CD4-positive, alpha-beta memory T cell (primary cell): ENCODE measurements around the gene CCDC107. TPM values are rescaled to one million over a fixed set of nuclear protein-coding genes. Genes with fewer than 3 reads are reported as not detected.

Source experiments
- CTCF ChIA-PET: fragments of 350-600 bp; sonication (Branson Sonifier 250); formaldehyde crosslinking; loops from one replicate; lab custom pipeline; 2021; ENCODE audit warnings: inconsistent platforms; ENCODE audit not compliant: partially characterized antibody; lab: Charles Lee
- POLR2A ChIA-PET: fragments of 350-600 bp; sonication (Branson Sonifier 250); formaldehyde crosslinking; loops from one replicate; lab custom pipeline; 2021; ENCODE audit not compliant: partially characterized antibody; lab: Charles Lee
- DNase-seq, 5 donors: peaks; one replicate each; pipeline versions ENCODE4 v3.0.0 to v3.0.0-alpha.2; 2020 to 2022; ENCODE audit warnings: mixed read lengths in 1 of 5
- H3K27ac ChIP-seq: one replicate; pipeline ENCODE4 v1.7.0; 2013; ENCODE audit warnings: low read depth, low read length
- H3K27me3 ChIP-seq: 2 replicates; pipeline ENCODE4 v1.7.0; 2013; ENCODE audit warnings: mild to moderate bottlenecking, low read length, moderate library complexity; ENCODE audit not compliant: insufficient read depth
- H3K36me3 ChIP-seq: 2 replicates; pipeline ENCODE4 v1.7.0; 2013; ENCODE audit warnings: mild to moderate bottlenecking, low read length, moderate library complexity; ENCODE audit not compliant: insufficient read depth
- H3K4me1 ChIP-seq: 2 replicates; pipeline ENCODE4 v1.7.0; 2013; ENCODE audit warnings: mild to moderate bottlenecking, low read length, moderate library complexity; ENCODE audit not compliant: insufficient read depth
- H3K4me3 ChIP-seq, 2 donors: one replicate each; pipeline ENCODE4 v1.7.0; 2013; ENCODE audit warnings: low read length in 2 of 2, mild to moderate bottlenecking in 1 of 2
- H3K9me3 ChIP-seq, 2 donors: one replicate each; pipeline ENCODE4 v1.7.0; 2013; ENCODE audit warnings: low read length in 2 of 2, control low read depth in 1 of 2; ENCODE audit not compliant: control insufficient read depth in 1 of 2
- H3K27ac Mint-ChIP-seq, 7 donors: one replicate each; pipeline ENCODE4 v1.8.0; 2020 to 2021; ENCODE audit warnings: mixed read lengths in 7 of 7, mild to moderate bottlenecking in 6 of 7, inconsistent platforms in 3 of 7, moderate library complexity in 3 of 7
- H3K27me3 Mint-ChIP-seq, 2 donors: one replicate each; pipeline ENCODE4 v1.8.0; 2020 to 2021; ENCODE audit warnings: mixed read lengths in 2 of 2
- H3K36me3 Mint-ChIP-seq, 2 donors: one replicate each; pipeline ENCODE4 v1.8.0; 2020 to 2021; ENCODE audit warnings: mixed read lengths in 2 of 2, inconsistent platforms in 1 of 2, mild to moderate bottlenecking in 1 of 2
- H3K4me1 Mint-ChIP-seq, 4 donors: one replicate each; pipeline ENCODE4 v1.8.0; 2020 to 2021; ENCODE audit warnings: mixed read lengths in 4 of 4, mild to moderate bottlenecking in 1 of 4
- H3K4me3 Mint-ChIP-seq, 8 donors: one replicate each; pipeline ENCODE4 v1.8.0; 2020 to 2021; ENCODE audit warnings: mixed read lengths in 8 of 8, mild to moderate bottlenecking in 7 of 8, moderate library complexity in 6 of 8, inconsistent platforms in 3 of 8
- H3K9me3 Mint-ChIP-seq, 8 donors: one replicate each; pipeline ENCODE4 v1.8.0; 2020 to 2021; ENCODE audit warnings: mixed read lengths in 8 of 8, mild to moderate bottlenecking in 5 of 8, inconsistent platforms in 3 of 8, moderate library complexity in 1 of 8
- intact Hi-C: fragments of 100-400 bp; cut with micrococcal nuclease; formaldehyde crosslinking; loops from one replicate; pipeline ENCODE4 v1.15.1; 2023
- polyA plus RNA-seq, 2 donors: library from polyadenylated mRNA; unstranded; fragments of 300-500 nt; fragmentation: Illumina TruSeq; gene quantifications; one replicate each; pipeline ENCODE4 v1.2.3, GENCODE V29; 2021
- total RNA-seq, 2 experiments: library from RNA; stranded (reverse); gene quantifications; one replicate each; pipeline ENCODE4 v1.2.3, GENCODE V29; 2021

The CCDC107 gene
- total and polyA plus RNA-seq, 4 experiments from 2014 or later: 28.4 to 92.5 (median 60.5) TPM

DNA sequence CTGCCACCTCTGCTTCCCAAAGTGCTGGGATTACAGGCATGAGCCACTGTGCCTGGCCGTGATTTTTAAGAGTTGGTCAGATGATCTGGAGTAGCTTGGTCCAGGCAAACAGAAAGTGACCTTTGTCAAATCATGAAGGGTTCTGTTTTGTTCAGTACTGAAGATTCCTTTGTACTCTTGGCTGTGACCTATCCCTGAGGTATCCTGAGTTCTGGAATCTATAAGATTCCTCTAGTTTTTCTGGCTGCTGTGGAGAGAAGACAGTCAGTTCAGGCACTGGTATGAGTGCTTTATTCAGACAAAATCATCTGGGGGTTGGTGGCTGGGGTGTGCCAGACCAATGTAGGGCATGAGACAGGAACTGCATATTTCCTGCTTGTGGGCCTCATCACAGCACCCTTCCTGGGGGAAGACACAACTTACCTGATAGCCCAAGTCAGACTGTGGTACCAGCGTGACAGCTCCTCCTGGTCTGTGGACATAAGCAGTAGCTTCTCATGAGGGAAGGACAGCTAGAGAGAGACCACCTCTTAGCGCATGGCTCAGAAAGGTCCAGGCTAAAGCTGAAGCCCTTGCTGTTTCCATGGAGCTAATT lies 3.8 kb downstream of the CCDC107 start:
- Histone ChIP-seq H3K4me1 (peaks cover 79% of the 10 kb centered on the region), H3K27me3 (no peaks in the 10 kb centered on the region), H3K36me3 (peaks cover 10% of the 10 kb centered on the region), H3K27ac (peak overlapping the region; percentile 96), H3K9me3 (no peaks in the 10 kb centered on the region), H3K4me3 (no peak overlapping the region)
- peak; percentile 64 to 81 (median 70) for DNase-seq
- peak overlapping the region; percentile 82 to 100 (median 97) for H3K27ac Mint-ChIP-seq
- H3K9me3 Mint-ChIP-seq: peaks cover 0 to 9% (median 4%) of the 10 kb centered on the region in 8 donors
- peaks cover 21 to 40% of the 10 kb centered on the region in 2 donors for H3K36me3 Mint-ChIP-seq
- H3K4me3 Mint-ChIP-seq: peak overlapping the region; percentile 59 to 94 (median 86)
- H3K27me3 Mint-ChIP-seq: peaks cover 2 to 4% of the 10 kb centered on the region in 2 donors
- H3K4me1 Mint-ChIP-seq: peaks cover 60 to 95% (median 78%) of the 10 kb centered on the region in 4 donors
- ChIA-PET CTCF (interaction anchor here (0.8 to 19.4 kb wide), 13 partner anchors 8 to 220 kb away, joined by 3 to 339 read pairs (median 7); partner anchors contain the start of genes CD72, CREB3, GBA2 and RGP1), POLR2A (interaction anchor here (0.9 to 12.3 kb wide), 11 partner anchors 9 to 220 kb away, joined by 3 to 420 read pairs (median 4); partner anchors contain the start of genes CD72, CREB3, SIT1 and SPAG8)
- intact Hi-C loops: loop anchor here (2.0 kb wide), 1 partner anchor 15 kb away; no protein-coding TSS in a partner anchor

- peak overlapping the region; percentile 82 to 100 (median 97) for H3K27ac Mint-ChIP-seq
- no peak overlapping the region for H3K4me3 ChIP-seq
- H3K4me1 ChIP-seq: peaks cover 73% of the 10 kb centered on the region
- peaks cover 0 to 7% (median 4%) of the 10 kb centered on the region in 8 donors for H3K9me3 Mint-ChIP-seq
- peaks cover 57 to 89% (median 73%) of the 10 kb centered on the region in 4 donors for H3K4me1 Mint-ChIP-seq
- H3K36me3 Mint-ChIP-seq: peaks cover 21 to 36% of the 10 kb centered on the region in 2 donors
- H3K4me3 Mint-ChIP-seq: peak overlapping the region; percentile 45 to 94 (median 86)
- no peaks in the 10 kb centered on the region for H3K9me3 ChIP-seq
- intact Hi-C loops: loop anchor here (2.0 kb wide), 1 partner anchor 16 kb away; no protein-coding TSS in a partner anchor
- peaks cover 2 to 4% of the 10 kb centered on the region in 2 donors for H3K27me3 Mint-ChIP-seq
- peaks cover 10% of the 10 kb centered on the region for H3K36me3 ChIP-seq
- peak overlapping the region; percentile 96 for H3K27ac ChIP-seq
- DNase-seq: no peak
- ChIA-PET CTCF (interaction anchor here (0.8 to 19.4 kb wide), 8 partner anchors 15 to 94 kb away, joined by 3 to 339 read pairs (median 79); partner anchors contain the start of genes CD72, CREB3, GBA2 and RGP1), POLR2A (interaction anchor here (0.7 to 12.3 kb wide), 9 partner anchors 13 to 150 kb away, joined by 3 to 420 read pairs (median 5); partner anchors contain the start of genes CD72, CREB3, SIT1 and SPAG8)
- H3K27me3 ChIP-seq: no peaks in the 10 kb centered on the region
Observed at GRCh38 chr9:35662437-35662836, 4.3 kb downstream of the CCDC107 start.

DNA sequence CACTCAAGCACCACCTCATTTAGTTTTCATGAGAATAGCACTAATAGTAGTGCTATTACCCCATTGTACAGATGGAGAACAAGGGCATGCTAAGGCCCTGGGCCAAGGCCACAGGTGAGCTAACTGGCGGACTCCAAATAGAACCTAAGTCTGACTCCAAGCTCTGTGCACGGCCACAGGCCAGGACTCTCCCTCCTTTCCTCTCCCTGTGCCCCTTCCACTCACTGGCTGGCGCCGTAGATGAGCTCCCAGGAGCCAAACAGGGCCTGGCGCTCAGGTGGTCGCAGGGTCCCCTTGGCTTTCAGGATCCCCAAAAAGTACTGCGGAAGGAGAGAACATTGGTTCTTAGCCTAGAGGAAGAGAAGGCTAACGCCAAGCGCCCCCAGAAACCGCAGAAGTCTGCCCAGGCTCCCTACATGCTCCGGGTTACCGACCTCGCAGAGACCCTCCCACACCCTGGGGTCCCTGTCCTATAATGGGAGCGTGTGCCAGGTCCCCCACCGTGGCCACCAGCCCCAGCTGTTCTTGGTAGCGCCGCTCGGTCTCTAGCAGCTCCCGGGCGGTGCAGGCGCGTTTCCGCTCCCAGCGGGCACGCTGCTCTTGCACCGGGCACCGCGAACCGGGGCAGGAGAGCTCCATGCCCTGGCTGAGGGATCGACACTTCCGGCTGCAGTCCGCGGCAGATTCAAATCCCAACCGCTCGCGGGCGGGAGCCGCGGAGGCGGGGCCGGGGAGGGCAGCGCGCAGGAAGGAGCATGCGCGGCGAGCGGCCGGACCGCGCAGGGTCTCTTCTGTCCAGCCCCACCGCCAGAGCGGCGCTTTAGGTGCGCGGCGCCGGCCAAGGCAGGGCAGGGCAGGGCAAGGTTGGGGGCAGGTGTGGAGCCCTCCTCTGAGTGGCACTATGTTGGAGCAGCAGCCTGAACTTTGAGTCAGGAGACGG lies 6.7 kb downstream of the CCDC107 start, which contains the start of gene ARHGEF39:
Gene ARHGEF39 (minus strand): TSS at position 665 of the 940 bp plus-strand sequence. CDS start 26 bp downstream, at position 639.
- Mint-ChIP-seq H3K4me3 (peak within 1 kb of the TSS; percentile 83 to 91 (median 88)), H3K36me3 (peaks cover 13 to 19% of the 10 kb centered on the region in 2 donors), H3K27ac (peak within 1 kb of the TSS; percentile 82 to 100 (median 97)), H3K27me3 (no peaks in the 10 kb centered on the region), H3K4me1 (peaks cover 44 to 68% (median 56%) of the 10 kb centered on the region in 4 donors), H3K9me3 (peaks cover 0 to 1% (median 0%) of the 10 kb centered on the region in 8 donors)
- Histone ChIP-seq H3K4me3 (peak within 1 kb of the TSS; percentile 42 to 51), H3K27ac (peak within 1 kb of the TSS; percentile 96), H3K27me3 (no peaks in the 10 kb centered on the region), H3K4me1 (peaks cover 56% of the 10 kb centered on the region), H3K36me3 (peaks cover 10% of the 10 kb centered on the region), H3K9me3 (no peaks in the 10 kb centered on the region)
- ChIA-PET CTCF (interaction anchor here (0.6 to 17.9 kb wide), 21 partner anchors 8 to 162 kb away, joined by 3 to 339 read pairs (median 4); partner anchors contain the start of genes CA9, CCDC107, CREB3 and RMRP), POLR2A (interaction anchor here (0.7 to 12.3 kb wide), 18 partner anchors 9 to 92 kb away, joined by 3 to 420 read pairs (median 4); partner anchors contain the start of genes CREB3, GBA2, RGP1 and SIT1)
- DNase-seq: peak; percentile 64 to 72 (median 67)
- intact Hi-C loops: no loop called here

DNA sequence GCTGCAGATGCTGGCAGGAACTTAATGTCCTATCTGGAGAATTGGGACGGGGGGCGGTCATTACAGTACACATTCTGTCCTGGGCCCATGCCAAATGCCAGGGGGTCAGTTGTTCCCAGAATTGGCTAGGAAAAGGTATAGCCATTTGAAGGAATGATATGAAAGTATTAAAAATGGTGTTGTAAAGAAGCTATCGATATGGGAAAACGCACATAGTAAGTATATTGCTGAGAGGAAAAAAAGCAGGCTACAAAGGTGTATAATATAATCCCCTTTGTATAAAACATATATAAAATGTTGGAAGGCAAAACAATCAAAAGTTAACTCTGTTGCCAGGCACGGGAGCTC lies 7.4 kb downstream of the CCDC107 start:
- H3K4me3 ChIP-seq: peak overlapping the region; percentile 42 to 51
- Mint-ChIP-seq H3K27me3 (no peaks in the 10 kb centered on the region), H3K4me1 (peaks cover 38 to 62% (median 51%) of the 10 kb centered on the region in 4 donors), H3K27ac (peak overlapping the region; percentile 15 to 100 (median 89)), H3K9me3 (peaks cover 0 to 1% (median 0%) of the 10 kb centered on the region in 8 donors), H3K4me3 (peak overlapping the region; percentile 83 to 91 (median 88)), H3K36me3 (peaks cover 10 to 13% of the 10 kb centered on the region in 2 donors)
- DNase-seq: no peak
- ChIA-PET CTCF (interaction anchor here (0.8 to 17.9 kb wide), 17 partner anchors 8 to 161 kb away, joined by 3 to 339 read pairs (median 4); partner anchors contain the start of genes CCDC107, CREB3, RMRP and SIT1), POLR2A (interaction anchor here (0.9 to 12.3 kb wide), 10 partner anchors 8 to 83 kb away, joined by 3 to 420 read pairs (median 4); partner anchors contain the start of genes CCDC107, CREB3, GBA2 and RGP1)
- intact Hi-C loops: no loop called here
- H3K4me1 ChIP-seq: peaks cover 50% of the 10 kb centered on the region
- H3K27ac ChIP-seq: peak overlapping the region; percentile 96
- H3K27me3 ChIP-seq: no peaks in the 10 kb centered on the region
- H3K9me3 ChIP-seq: no peaks in the 10 kb centered on the region
- H3K36me3 ChIP-seq: peaks cover 5% of the 10 kb centered on the region

DNA sequence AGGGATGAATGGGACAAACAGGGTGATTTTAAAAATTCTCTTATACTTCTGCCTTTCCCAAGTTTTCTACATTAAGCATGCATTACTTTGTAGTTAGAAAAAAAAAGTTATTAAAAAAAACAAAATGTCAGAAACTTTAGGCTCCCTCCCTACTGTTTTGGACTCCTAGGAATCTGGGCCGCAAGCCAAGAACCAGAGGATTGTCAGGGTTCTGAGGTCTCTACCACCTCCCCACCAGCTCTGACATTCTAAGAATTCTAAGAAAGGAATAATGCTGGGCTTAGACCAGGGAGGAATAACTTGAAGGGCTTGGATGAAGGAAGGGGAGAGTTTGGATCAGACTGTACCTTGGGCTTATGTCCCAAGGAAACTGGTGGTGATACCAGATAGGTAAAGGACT lies 8.0 kb downstream of the CCDC107 start:
- Mint-ChIP-seq H3K4me3 (peak overlapping the region in 7 of 8 donors; percentile 8 to 91 (median 88)), H3K27ac (peak overlapping the region in 5 of 7 donors; percentile 9 to 63 (median 37)), H3K4me1 (peaks cover 32 to 56% (median 45%) of the 10 kb centered on the region in 4 donors), H3K9me3 (peaks cover 0 to 1% (median 0%) of the 10 kb centered on the region in 8 donors), H3K36me3 (peaks cover 5 to 7% of the 10 kb centered on the region in 2 donors), H3K27me3 (no peaks in the 10 kb centered on the region)
- H3K4me3 ChIP-seq: no peak overlapping the region
- no peaks in the 10 kb centered on the region for H3K36me3 ChIP-seq
- H3K4me1 ChIP-seq: peaks cover 44% of the 10 kb centered on the region
- H3K27ac ChIP-seq: no peak overlapping the region
- no peak for DNase-seq
- POLR2A ChIA-PET: interaction anchor here (0.9 to 12.3 kb wide), 8 partner anchors 9 to 83 kb away, joined by 3 to 420 read pairs (median 6); partner anchors contain the start of genes CCDC107, CREB3, GBA2 and RGP1
- H3K9me3 ChIP-seq: no peaks in the 10 kb centered on the region
- H3K27me3 ChIP-seq: no peaks in the 10 kb centered on the region
- intact Hi-C loops: no loop called here
- CTCF ChIA-PET: interaction anchor here (1.1 to 17.9 kb wide), 9 partner anchors 9 to 68 kb away, joined by 3 to 339 read pairs (median 10); partner anchors contain the start of genes CCDC107, CREB3, RMRP and SIT1

- no peaks in the 10 kb centered on the region for H3K27me3 Mint-ChIP-seq
- ChIA-PET POLR2A (interaction anchor here (1.8 to 12.3 kb wide), 4 partner anchors 9 to 65 kb away, joined by 8 to 420 read pairs (median 96); partner anchors contain the start of genes CCDC107, CREB3, RMRP and SIT1), CTCF (interaction anchor here (1.0 to 17.9 kb wide), 5 partner anchors 9 to 216 kb away, joined by 3 to 339 read pairs (median 10); partner anchors contain the start of genes CCDC107, RMRP, SIT1 and TPM2)
- Histone ChIP-seq H3K4me3 (no peak overlapping the region), H3K27ac (no peak overlapping the region), H3K4me1 (peaks cover 39% of the 10 kb centered on the region), H3K36me3 (no peaks in the 10 kb centered on the region), H3K27me3 (no peaks in the 10 kb centered on the region), H3K9me3 (no peaks in the 10 kb centered on the region)
- H3K4me3 Mint-ChIP-seq: peak overlapping the region in 1 of 8 donors; percentile 15
- no peak for DNase-seq
- peak overlapping the region in 2 of 7 donors; percentile 9 to 42 for H3K27ac Mint-ChIP-seq
- H3K4me1 Mint-ChIP-seq: peaks cover 32 to 51% (median 42%) of the 10 kb centered on the region in 4 donors
- intact Hi-C loops: no loop called here
- H3K9me3 Mint-ChIP-seq: peaks cover 0 to 1% (median 0%) of the 10 kb centered on the region in 8 donors
- H3K36me3 Mint-ChIP-seq: peaks cover 4% of the 10 kb centered on the region in 2 donors
Observed at GRCh38 chr9:35666549-35666948, 8.5 kb downstream of the CCDC107 start.
